ENCODE results near the gene KCNK4. TPM values are rescaled to one million over a fixed set of nuclear protein-coding genes. Genes with fewer than 3 reads are reported as not detected.

The KCNK4 gene
- total RNA-seq, 2 donors from 2014 or later, result not detected

DNA sequence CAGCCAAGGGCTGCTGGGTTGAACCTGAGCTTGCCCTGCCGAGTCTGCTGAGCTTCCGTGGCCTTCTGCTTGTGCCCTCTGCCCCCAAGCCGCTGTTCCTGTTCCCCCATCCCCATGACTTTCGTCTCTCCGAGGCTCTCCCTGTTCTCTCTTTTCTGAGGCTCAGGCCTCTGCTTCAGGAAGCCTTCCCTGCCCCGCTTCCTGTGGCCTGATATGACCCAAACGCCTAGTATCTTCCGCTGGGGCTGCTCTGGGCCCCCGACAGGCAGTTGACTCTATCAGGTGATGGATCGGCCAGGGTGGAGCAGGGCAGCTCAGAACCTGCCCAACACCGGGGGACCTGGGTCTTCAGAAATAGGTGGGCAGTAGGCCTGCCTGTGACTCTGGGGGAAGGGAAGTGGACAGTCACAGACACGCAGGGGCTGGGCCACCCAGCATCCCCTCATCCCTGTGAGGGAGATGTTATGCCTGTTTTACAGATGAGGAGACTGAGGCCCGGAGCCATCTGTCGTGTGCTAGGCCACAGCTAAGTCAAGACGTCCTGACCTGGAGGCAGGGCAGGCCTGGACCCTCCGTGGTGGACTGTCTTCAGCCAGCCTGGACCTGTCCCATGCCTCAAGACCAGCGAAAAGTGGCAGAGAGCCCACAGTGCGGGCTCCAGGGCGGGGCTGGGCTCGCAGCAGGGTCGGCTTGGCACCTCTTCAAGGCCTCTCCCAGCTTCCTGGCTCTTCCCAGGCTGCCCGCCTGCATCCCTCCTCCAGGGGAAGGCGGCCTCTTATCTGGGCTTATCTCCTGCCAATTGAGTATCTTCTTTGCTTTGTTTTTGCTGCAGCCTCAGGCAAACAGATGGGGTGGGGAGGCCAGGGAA lies 22.8 kb upstream of the KCNK4 start:
- Histone ChIP-seq H3K27ac (peak overlapping the region; percentile 98), H3K9ac (ENCODE audit: low read depth in 2 of 2, low read length in 2 of 2) (peak overlapping the region; percentile 80 to 94), H3K4me1 (peaks cover 24% of the 10 kb centered on the region), H3K9me3 (no peaks in the 10 kb centered on the region), H3K27me3 (no peaks in the 10 kb centered on the region), H3K36me3 (peaks cover 22% of the 10 kb centered on the region), H3K4me3 (peak overlapping the region; percentile 67)
- peak; percentile 82 for DNase-seq
- TF ChIP-seq, protein P1, sequence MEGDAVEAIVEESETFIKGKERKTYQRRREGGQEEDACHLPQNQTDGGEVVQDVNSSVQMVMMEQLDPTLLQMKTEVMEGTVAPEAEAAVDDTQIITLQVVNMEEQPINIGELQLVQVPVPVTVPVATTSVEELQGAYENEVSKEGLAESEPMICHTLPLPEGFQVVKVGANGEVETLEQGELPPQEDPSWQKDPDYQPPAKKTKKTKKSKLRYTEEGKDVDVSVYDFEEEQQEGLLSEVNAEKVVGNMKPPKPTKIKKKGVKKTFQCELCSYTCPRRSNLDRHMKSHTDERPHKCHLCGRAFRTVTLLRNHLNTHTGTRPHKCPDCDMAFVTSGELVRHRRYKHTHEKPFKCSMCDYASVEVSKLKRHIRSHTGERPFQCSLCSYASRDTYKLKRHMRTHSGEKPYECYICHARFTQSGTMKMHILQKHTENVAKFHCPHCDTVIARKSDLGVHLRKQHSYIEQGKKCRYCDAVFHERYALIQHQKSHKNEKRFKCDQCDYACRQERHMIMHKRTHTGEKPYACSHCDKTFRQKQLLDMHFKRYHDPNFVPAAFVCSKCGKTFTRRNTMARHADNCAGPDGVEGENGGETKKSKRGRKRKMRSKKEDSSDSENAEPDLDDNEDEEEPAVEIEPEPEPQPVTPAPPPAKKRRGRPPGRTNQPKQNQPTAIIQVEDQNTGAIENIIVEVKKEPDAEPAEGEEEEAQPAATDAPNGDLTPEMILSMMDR (IDR thresholded peaks at IDR 0.05), result no peak
- intact Hi-C loops (cut with DNase I), result loop anchor here (2.0 kb wide), 1 partner anchor 35 kb away; no protein-coding TSS in a partner anchor

DNA sequence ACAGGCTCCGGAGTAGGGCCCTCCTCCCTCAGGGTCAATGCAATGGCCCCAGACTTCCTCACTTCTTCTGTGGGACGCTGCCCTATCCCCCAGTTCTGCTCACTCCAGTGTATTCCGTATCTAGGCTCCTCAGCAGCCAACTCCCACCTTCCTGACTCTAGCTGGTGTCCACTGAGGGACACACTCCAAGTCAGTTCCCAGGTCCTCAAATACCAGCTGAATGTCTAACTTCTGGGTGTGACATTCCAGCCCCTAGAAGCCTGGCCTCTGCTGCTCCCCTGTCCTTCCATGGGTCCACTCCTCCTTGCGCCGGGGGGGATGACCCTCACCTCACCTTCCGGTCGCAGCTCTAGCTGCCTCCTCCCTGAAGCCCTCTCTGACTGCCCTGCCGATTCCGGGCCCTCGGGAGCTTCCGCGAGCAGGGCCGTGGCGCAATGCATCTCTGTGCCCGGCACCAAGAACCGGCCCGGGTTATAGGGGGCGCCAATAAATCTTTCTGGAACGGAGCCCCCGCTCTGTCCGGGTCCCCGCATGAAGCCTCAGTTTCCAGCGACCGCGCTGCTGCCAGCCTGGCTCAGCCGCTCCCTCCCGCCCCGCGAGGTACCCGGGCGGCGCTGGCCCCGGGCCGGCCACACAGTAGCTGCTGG lies 22.1 kb upstream of the KCNK4 start:
- no peaks in the 10 kb centered on the region for H3K27me3 ChIP-seq
- DNase-seq, result peak; percentile 71
- peaks cover 27% of the 10 kb centered on the region for H3K4me1 ChIP-seq
- H3K36me3 ChIP-seq, result peaks cover 16% of the 10 kb centered on the region
- peak overlapping the region; percentile 98 for H3K27ac ChIP-seq
- TF ChIP-seq, protein P1 (IDR thresholded peaks at IDR 0.05), result no peak
- no peaks in the 10 kb centered on the region for H3K9me3 ChIP-seq
- peak overlapping the region; percentile 80 to 94 for H3K9ac ChIP-seq (ENCODE audit: low read depth in 2 of 2, low read length in 2 of 2)
- intact Hi-C loops (cut with DNase I), result loop anchor here (2.0 kb wide), 1 partner anchor 34 kb away; no protein-coding TSS in a partner anchor
- peak overlapping the region; percentile 67 for H3K4me3 ChIP-seq

DNA sequence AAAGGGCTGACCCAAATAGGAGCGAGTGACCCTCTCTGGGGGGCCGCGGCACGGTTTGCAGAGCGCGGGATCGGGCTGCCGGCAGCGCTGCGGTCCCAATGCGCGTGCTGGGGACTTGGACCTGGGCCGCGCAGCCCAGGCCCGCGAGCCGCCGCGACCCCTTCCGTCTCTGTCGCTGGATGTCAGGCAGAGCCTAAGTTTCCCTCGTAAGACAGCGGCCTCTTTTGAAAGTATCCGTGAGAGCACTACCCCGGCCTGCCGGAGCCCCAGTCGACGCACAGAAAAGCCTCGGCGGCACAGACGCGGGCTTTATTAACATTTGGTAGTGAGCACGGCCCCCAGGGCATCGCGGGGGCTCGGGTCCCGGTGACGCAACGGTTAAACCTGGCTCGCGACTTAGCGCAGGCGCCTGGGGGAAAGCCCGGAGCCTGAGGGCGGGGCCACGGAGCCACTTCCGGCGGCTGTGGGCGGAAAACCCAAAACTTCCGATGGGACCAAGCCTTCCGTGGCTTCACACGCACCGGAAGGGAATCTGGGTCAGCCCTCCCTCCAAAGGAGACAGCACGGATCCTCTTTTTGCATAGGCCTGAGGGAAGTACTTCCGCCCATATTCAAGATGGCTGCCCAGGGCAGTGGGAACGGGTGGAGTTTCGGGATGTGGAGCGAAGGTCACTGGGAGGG lies 21.4 kb upstream of the KCNK4 start:
- Histone ChIP-seq H3K36me3 (peaks cover 10% of the 10 kb centered on the region), H3K4me1 (peaks cover 27% of the 10 kb centered on the region), H3K9ac (ENCODE audit: low read depth in 2 of 2, low read length in 2 of 2) (peak overlapping the region; percentile 80 to 94), H3K4me3 (peak overlapping the region; percentile 67), H3K27me3 (no peaks in the 10 kb centered on the region), H3K27ac (peak overlapping the region; percentile 98), H3K9me3 (no peaks in the 10 kb centered on the region)
- DNase-seq, result peak; percentile 97
- intact Hi-C loops (cut with DNase I), result loop anchor here (2.0 kb wide), 1 partner anchor 33 kb away; no protein-coding TSS in a partner anchor
- TF ChIP-seq, protein P1 (IDR thresholded peaks at IDR 0.05), result no peak

DNA sequence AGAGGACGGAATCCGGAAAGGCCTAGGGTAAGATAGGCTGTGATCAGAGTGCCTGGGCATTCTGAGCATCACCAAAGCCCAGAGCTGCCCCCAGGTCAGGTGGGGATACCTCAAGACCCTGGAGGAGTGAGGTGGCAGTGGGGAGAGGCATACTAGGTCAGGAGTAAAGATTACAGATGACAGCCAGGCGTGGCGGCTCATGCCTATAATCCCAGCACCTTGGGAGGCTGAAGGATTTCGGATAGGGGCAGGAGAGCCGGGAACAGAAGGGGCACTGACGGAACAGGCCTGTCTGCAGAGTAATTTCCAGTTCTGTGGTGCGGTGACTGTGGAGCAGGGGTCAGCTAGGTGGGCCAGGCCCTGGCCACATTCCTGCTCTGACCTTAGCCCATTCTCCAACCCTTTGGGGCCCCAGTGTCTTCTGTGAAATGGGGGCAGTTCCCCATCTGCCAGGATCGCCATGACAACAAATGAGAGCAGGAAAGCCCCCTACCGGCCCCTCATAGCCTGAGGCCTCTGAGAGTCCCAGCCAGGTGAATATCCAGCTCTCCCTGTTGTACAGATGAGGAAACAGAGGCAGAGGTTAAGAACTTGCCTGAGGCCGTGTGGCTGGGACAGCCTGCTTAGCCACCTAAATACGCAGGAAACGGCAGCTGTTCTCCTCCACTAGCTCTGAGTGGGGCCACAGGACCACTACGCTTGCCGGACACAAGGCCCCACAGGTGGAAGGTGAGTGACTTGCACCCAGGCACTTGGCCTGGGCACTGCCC lies 15.9 kb upstream of the KCNK4 start:
- TF ChIP-seq, protein P1 (IDR thresholded peaks at IDR 0.05), result no peak
- H3K36me3 ChIP-seq, result no peaks in the 10 kb centered on the region

More for the DNA sequence above, 15.9 kb upstream of the KCNK4 start:
- H3K9me3 ChIP-seq, result no peaks in the 10 kb centered on the region
- H3K4me1 ChIP-seq, result peaks cover 11% of the 10 kb centered on the region
- H3K4me3 ChIP-seq, result no peak overlapping the region
- intact Hi-C loops (cut with DNase I), result no loop called here
- H3K27ac ChIP-seq, result no peak overlapping the region
- H3K27me3 ChIP-seq, result no peaks in the 10 kb centered on the region
- DNase-seq, result no peak
- no peak overlapping the region for H3K9ac ChIP-seq (ENCODE audit: low read depth in 2 of 2, low read length in 2 of 2)
